ENCODE measurements around the gene CNDP2.

Gene CNDP2

GRCh38 chr18:74473976-74474640, 22.1 kb upstream of the CNDP2 start:
- no peak for DNase-seq (ENCODE audit: low read depth)

GRCh38 chr18:74476140-74476539, 20.0 kb upstream of the CNDP2 start:
- DNase-seq (ENCODE audit: low read depth): no peak

- no peak for DNase-seq (ENCODE audit: low read depth)
Measured at GRCh38 chr18:74477771-74478170, 18.4 kb upstream of the CNDP2 start.

- DNase-seq (ENCODE audit: low read depth): no peak
Measured at GRCh38 chr18:74478316-74478715, 17.8 kb upstream of the CNDP2 start.

GRCh38 chr18:74478880-74479279, 17.3 kb upstream of the CNDP2 start:
- DNase-seq (ENCODE audit: low read depth): peak; percentile 23

- DNase-seq (ENCODE audit: low read depth): no peak
Measured at GRCh38 chr18:74479486-74480148, 16.5 kb upstream of the CNDP2 start.

GRCh38 chr18:74480149-74480651, 16.0 kb upstream of the CNDP2 start:
- no peak for DNase-seq (ENCODE audit: low read depth)

GRCh38 chr18:74482697-74483096, 13.5 kb upstream of the CNDP2 start:
- DNase-seq (ENCODE audit: low read depth): no peak

GRCh38 chr18:74486119-74486849, 9.9 kb upstream of the CNDP2 start:
- DNase-seq (ENCODE audit: low read depth): no peak

GRCh38 chr18:74488354-74488753, 7.8 kb upstream of the CNDP2 start:
- DNase-seq (ENCODE audit: low read depth): no peak

- no peak for DNase-seq (ENCODE audit: low read depth)
Measured at GRCh38 chr18:74488864-74489263, 7.3 kb upstream of the CNDP2 start.

GRCh38 chr18:74489676-74490075, 6.5 kb upstream of the CNDP2 start:
- no peak for DNase-seq (ENCODE audit: low read depth)

GRCh38 chr18:74492259-74492658, 3.9 kb upstream of the CNDP2 start:
- DNase-seq (ENCODE audit: low read depth): no peak

GRCh38 chr18:74493689-74494088, 2.5 kb upstream of the CNDP2 start:
- DNase-seq (ENCODE audit: low read depth): no peak

GRCh38 chr18:74494514-74494913, 1.6 kb upstream of the CNDP2 start:
- DNase-seq (ENCODE audit: low read depth): no peak

GRCh38 chr18:74496508-74497323, 553 bp downstream of the CNDP2 start:
- no peak for DNase-seq (ENCODE audit: low read depth)

- no peak for DNase-seq (ENCODE audit: low read depth)
Measured at GRCh38 chr18:74497324-74497676, 1.1 kb downstream of the CNDP2 start.

GRCh38 chr18:74497778-74498177, 1.6 kb downstream of the CNDP2 start:
- DNase-seq (ENCODE audit: low read depth): no peak

- no peak for DNase-seq (ENCODE audit: low read depth)
Measured at GRCh38 chr18:74498712-74499627, 2.8 kb downstream of the CNDP2 start.

- no peak for DNase-seq (ENCODE audit: low read depth)
Measured at GRCh38 chr18:74499633-74500032, 3.5 kb downstream of the CNDP2 start.

GRCh38 chr18:74500372-74500771, 4.2 kb downstream of the CNDP2 start:
- DNase-seq (ENCODE audit: low read depth): no peak
